ENCODE results near the gene VWA2.

- TF ChIP-seq CTCF (IDR thresholded peaks at IDR 0.05) (no peak), ZFX (IDR thresholded peaks at IDR 0.05; ENCODE audit: borderline replicate concordance) (no peak)
Measured at GRCh38 chr10:114334301-114334700, 95.2 kb downstream of the VWA2 start.
